Stomach (tissue), 9 donors: ENCODE results near the gene HJURP. TPM values are rescaled to one million over a fixed set of nuclear protein-coding genes. Genes with fewer than 3 reads are reported as not detected.

ENCODE experiments used
- DNase-seq, 2 donors: peaks; one replicate each; pipeline versions ENCODE4 v3.0.0 to v3.0.0-alpha.2; 2013 to 2019
- H3K27ac ChIP-seq, 5 donors: fragments of 200-600 bp in 4 of 5; sonication (generic) in 4 of 5; one replicate each; pipeline ENCODE4 v1.5.1; 2013 to 2019; ENCODE audit warnings: mild to moderate bottlenecking in 1 of 5, moderate library complexity in 1 of 5
- H3K27me3 ChIP-seq, 3 donors: fragments of 200-600 bp; sonication (generic); one replicate each; pipeline ENCODE4 v1.5.1; 2017 to 2019; ENCODE audit warnings: mixed run types in 1 of 3
- H3K36me3 ChIP-seq, 4 donors: fragments of 200-600 bp; sonication (generic); 1 replicate in 3 of 4; 2 replicates in 1 of 4; pipeline ENCODE4 v1.5.1; 2016 to 2019
- H3K4me1 ChIP-seq, 4 donors: fragments of 200-600 bp; sonication (generic); one replicate each; pipeline ENCODE4 v1.5.1; 2016 to 2019
- H3K4me3 ChIP-seq, 4 donors: fragments of 200-600 bp; sonication (generic) in 3 of 4; one replicate each; pipeline ENCODE4 v1.5.1; 2016 to 2019; ENCODE audit warnings: mild to moderate bottlenecking in 1 of 4
- H3K9me3 ChIP-seq, 4 donors: fragments of 200-600 bp; sonication (generic); one replicate each; pipeline ENCODE4 v1.5.1; 2016 to 2019
- CTCF ChIP-seq, 7 experiments: fragments of 450-650 bp in 4 of 7; fragments of 200-600 bp in 3 of 7; sonication (generic) in 3 of 7; IDR thresholded peaks; one replicate each; pipeline ENCODE4 v1.5.1; 2016 to 2019; ENCODE audit warnings: antibody characterized with exemption in 7 of 7, control low read depth in 2 of 7, mild to moderate bottlenecking in 1 of 7
- EP300 ChIP-seq: sonication (generic); formaldehyde crosslinking; IDR thresholded peaks from one replicate; pipeline ENCODE4 v1.6.1; 2017; ENCODE audit warnings: antibody characterized with exemption
- POLR2A ChIP-seq, 4 donors: fragments of 450-650 bp; IDR thresholded peaks; one replicate each; pipeline ENCODE4 v1.6.1; 2016; ENCODE audit warnings: antibody characterized with exemption in 4 of 4, control low read depth in 2 of 4, mild to moderate bottlenecking in 1 of 4, moderate library complexity in 1 of 4
- POLR2AphosphoS5 ChIP-seq, 3 donors: sonication (generic); formaldehyde crosslinking; IDR thresholded peaks; one replicate each; pipeline ENCODE4 v1.6.1; 2016; ENCODE audit warnings: antibody characterized with exemption in 3 of 3
- WGBS, 5 donors: extraction: QIAGEN DNeasy Blood & Tissue Kit in 3 of 5; methylation state at CpG; one replicate each; pipeline versions ENCODE4 v1.1.5 to v1.1.7; 2013 to 2018; 5-methylcytosine and 5-hydroxymethylcytosine counted together
- intact Hi-C: fragments of 100-400 bp; cut with DNase I; formaldehyde crosslinking; loops from one replicate; pipeline ENCODE4 v1.15.1; 2023; ENCODE audit warnings: low total_unique reads
- polyA plus RNA-seq, 3 donors: library from polyadenylated mRNA; stranded (reverse); fragments of 200-250 nt; gene quantifications; one replicate each; pipeline ENCODE4 v1.2.3, GENCODE V29; 2013
- total RNA-seq, 5 donors: library from RNA; depleted of rRNA; stranded (reverse); fragments of >200 nt; gene quantifications; one replicate each; pipeline versions ENCODE4 v1.1.0 to v1.2.3, GENCODE V29; 2014 to 2016
- donor health status: healthy with polysubstance abuse.
- donor health status: Bipolar disorder and iron deficiency.
- donor health status: healthy.

HJURP gene
- total and polyA plus RNA-seq, 8 donors, result 1.2 to 28.3 (median 3.0) TPM

GRCh38 chr2:233840520-233840919 lies 13.8 kb downstream of the HJURP start:
- no peak overlapping the region for H3K27ac ChIP-seq
- TF ChIP-seq POLR2A (IDR thresholded peaks at IDR 0.05) (no peak), CTCF (IDR thresholded peaks at IDR 0.05) (no peak), POLR2AphosphoS5 (IDR thresholded peaks at IDR 0.05) (no peak), EP300 (no peak)
- H3K27me3 ChIP-seq, result no peaks in the 10 kb centered on the region
- intact Hi-C loops, result no loop called here
- no peaks in the 10 kb centered on the region for H3K9me3 ChIP-seq
- H3K36me3 ChIP-seq, result peaks cover 0 to 55% (median 0%) of the 10 kb centered on the region in 4 donors
- no peak overlapping the region for H3K4me3 ChIP-seq
- no peaks in the 10 kb centered on the region for H3K4me1 ChIP-seq
- DNase-seq, result peak in 1 of 2 donors; percentile 15
- 95 to 98% (median 96%) methylated on average over 8 to 9 of the region's 9 CpGs for WGBS, 5 donors

DNA sequence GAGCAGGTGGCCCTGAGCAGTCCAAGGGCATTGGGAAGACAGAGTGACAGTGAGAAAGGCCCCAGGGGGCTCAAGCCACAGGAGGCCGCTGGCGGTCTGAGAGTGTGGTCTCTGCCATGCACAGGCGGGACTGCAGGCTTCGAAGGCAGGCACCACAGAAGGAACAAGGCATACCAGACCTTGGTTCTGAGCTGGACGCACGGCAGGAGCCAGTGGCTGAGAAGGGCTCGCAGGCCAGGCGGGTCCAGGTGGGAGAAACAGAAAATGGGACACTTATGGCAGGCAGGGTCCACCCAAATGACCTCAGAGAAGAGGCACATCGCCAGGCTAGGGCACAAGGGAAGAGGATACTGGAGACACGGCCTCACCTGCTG lies 14.9 kb downstream of the HJURP start:
- H3K27me3 ChIP-seq, result no peaks in the 10 kb centered on the region
- H3K9me3 ChIP-seq, result no peaks in the 10 kb centered on the region
- no peaks in the 10 kb centered on the region for H3K4me1 ChIP-seq
- WGBS, 5 donors, result 93 to 99% (median 97%) methylated on average over 10 of the region's 10 CpGs
- H3K4me3 ChIP-seq, result no peak overlapping the region
- TF ChIP-seq EP300 (no peak), POLR2AphosphoS5 (IDR thresholded peaks at IDR 0.05) (no peak), POLR2A (IDR thresholded peaks at IDR 0.05) (no peak), CTCF (IDR thresholded peaks at IDR 0.05) (no peak)
- H3K36me3 ChIP-seq, result peaks cover 0 to 49% (median 0%) of the 10 kb centered on the region in 4 donors
- intact Hi-C loops, result no loop called here
- no peak for DNase-seq
- no peak overlapping the region for H3K27ac ChIP-seq

DNA sequence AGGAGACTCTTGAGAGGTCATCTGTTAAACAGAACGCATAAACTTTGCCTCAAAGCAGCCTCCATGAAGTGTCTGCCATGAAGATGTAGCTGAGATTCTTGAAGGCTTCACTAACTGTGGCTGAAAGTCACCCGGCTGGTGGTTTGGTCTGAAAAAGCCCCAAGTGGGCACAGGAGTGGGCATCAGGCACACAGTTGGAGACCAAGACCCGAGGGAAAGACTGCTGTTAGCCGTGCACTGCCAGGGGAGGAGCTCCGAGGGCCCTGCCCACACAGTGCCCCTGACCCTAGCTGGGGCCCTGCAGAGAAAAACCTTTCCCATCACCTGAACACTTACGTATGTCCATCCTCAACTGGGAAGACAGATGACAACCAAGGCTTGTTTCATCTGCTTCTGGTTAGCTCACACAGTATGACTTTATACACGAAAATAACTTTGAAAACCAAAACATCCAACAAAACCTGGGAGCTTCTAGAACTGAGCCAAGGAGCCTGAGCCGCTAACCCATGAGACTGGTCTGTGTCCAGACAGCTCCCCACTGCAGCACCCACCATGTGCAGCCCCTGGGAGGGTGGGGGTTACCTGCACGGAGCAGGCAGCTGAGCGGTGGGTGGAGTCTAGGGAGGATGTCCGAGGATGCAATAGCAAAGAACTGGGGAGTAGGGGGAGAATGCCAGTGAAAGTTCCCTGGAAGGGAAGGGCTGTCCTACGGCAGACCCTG lies 15.4 kb downstream of the HJURP start:
- H3K9me3 ChIP-seq, result no peaks in the 10 kb centered on the region
- WGBS, 5 donors, result 85 to 89% (median 88%) methylated on average over 12 of the region's 12 CpGs
- intact Hi-C loops, result no loop called here
- TF ChIP-seq CTCF (IDR thresholded peaks at IDR 0.05), result no peak
- no peak for TF ChIP-seq EP300
- no peak for TF ChIP-seq POLR2AphosphoS5 (IDR thresholded peaks at IDR 0.05)
- TF ChIP-seq POLR2A (IDR thresholded peaks at IDR 0.05), result no peak
- no peaks in the 10 kb centered on the region for H3K4me1 ChIP-seq
- no peaks in the 10 kb centered on the region for H3K27me3 ChIP-seq
- peak in 1 of 2 donors; percentile 23 for DNase-seq
- no peak overlapping the region for H3K27ac ChIP-seq
- no peak overlapping the region for H3K4me3 ChIP-seq
- H3K36me3 ChIP-seq, result peaks cover 0 to 45% (median 0%) of the 10 kb centered on the region in 4 donors

DNA sequence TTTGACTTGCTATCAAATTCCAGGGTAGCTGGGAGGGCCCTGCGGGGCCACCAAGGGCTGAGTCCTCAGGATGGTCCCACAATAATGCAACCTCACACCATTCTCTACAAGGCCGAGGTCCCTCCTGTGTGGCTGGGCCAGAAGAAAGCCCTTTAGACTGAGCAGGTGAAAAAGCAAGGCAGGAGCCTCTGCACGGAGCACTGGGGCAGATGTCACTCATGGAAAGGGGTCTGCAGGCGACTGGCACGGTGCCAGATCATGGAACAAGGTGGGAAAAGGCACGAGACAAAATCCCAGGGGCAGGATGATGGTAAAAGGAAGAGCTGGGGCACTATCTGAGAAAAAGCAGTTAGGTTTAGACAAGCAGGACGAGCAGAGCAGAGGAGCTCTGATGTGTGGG lies 16.1 kb downstream of the HJURP start:
- 64 to 75% (median 68%) methylated on average over 7 of the region's 7 CpGs for WGBS, 5 donors
- Histone ChIP-seq H3K27me3 (no peaks in the 10 kb centered on the region), H3K36me3 (peaks cover 0 to 40% (median 0%) of the 10 kb centered on the region in 4 donors), H3K9me3 (no peaks in the 10 kb centered on the region), H3K27ac (no peak overlapping the region), H3K4me3 (no peak overlapping the region), H3K4me1 (peaks cover 0 to 1% (median under 1%) of the 10 kb centered on the region in 4 donors)
- intact Hi-C loops, result no loop called here
- TF ChIP-seq CTCF (IDR thresholded peaks at IDR 0.05), result no peak
- no peak for TF ChIP-seq EP300
- TF ChIP-seq POLR2AphosphoS5 (IDR thresholded peaks at IDR 0.05), result no peak
- no peak for TF ChIP-seq POLR2A (IDR thresholded peaks at IDR 0.05)
- DNase-seq, result peak in 1 of 2 donors; percentile 17
